ACC112 (cell line): ENCODE results near the gene KRTAP10-10.
"Not testable (repeated sequence)": the region's sequence is repeated elsewhere in the genome, so short reads cannot be mapped to it uniquely, and the experiment has no call there.

Experiments
- H2AFZ ChIP-seq: fragments of 200-600 bp; sonication (generic); one replicate; pipeline ENCODE4 v1.6.0; 2017; ENCODE audit warnings: antibody characterized with exemption, low read length; ENCODE audit not compliant: unreplicated experiment
- H3K27ac ChIP-seq: fragments of 200-600 bp; sonication (generic); 2 replicates; pipeline ENCODE4 v1.5.1; 2014; ENCODE audit warnings: low read depth, mild to moderate bottlenecking, antibody characterized with exemption, low read length, moderate library complexity
- H3K27me3 ChIP-seq: fragments of 200-600 bp; sonication (generic); 2 replicates; pipeline ENCODE4 v1.6.1; 2014; ENCODE audit warnings: mild to moderate bottlenecking, antibody characterized with exemption, low read length, moderate library complexity, mixed read lengths; ENCODE audit not compliant: insufficient read depth
- H3K36me3 ChIP-seq: fragments of 200-600 bp; sonication (generic); 2 replicates; pipeline ENCODE4 v1.6.1; 2016; ENCODE audit warnings: mild to moderate bottlenecking, antibody characterized with exemption, low read length, moderate library complexity, mixed read lengths; ENCODE audit not compliant: insufficient read depth
- H3K4me1 ChIP-seq: fragments of 200-600 bp; sonication (generic); one replicate; pipeline ENCODE4 v1.6.1; 2016; ENCODE audit warnings: low read length, mixed read lengths; ENCODE audit not compliant: insufficient read depth, unreplicated experiment, control insufficient read depth
- H3K4me3 ChIP-seq: fragments of 200-600 bp; sonication (generic); 2 replicates; pipeline ENCODE4 v1.5.1; 2014; ENCODE audit warnings: mild to moderate bottlenecking, low read depth, low read length
- H3K79me2 ChIP-seq: fragments of 200-600 bp; sonication (generic); one replicate; pipeline ENCODE4 v1.6.0; 2016; ENCODE audit warnings: low read length; ENCODE audit not compliant: control insufficient read depth, unreplicated experiment, insufficient read depth

KRTAP10-10 gene

GRCh38 chr21:44653656-44654575 is 16.8 kb downstream of the KRTAP10-10 start:
- no peak overlapping the region for H2AFZ ChIP-seq
- H3K36me3 ChIP-seq, result no peaks in the 10 kb centered on the region
- no peak overlapping the region for H3K4me3 ChIP-seq
- no peaks in the 10 kb centered on the region for H3K79me2 ChIP-seq
- no peaks in the 10 kb centered on the region for H3K4me1 ChIP-seq
- H3K27me3 ChIP-seq, result peaks cover 18% of the 10 kb centered on the region; the same call in 1 of the 2 replicates
- no peak overlapping the region for H3K27ac ChIP-seq

- H3K27me3 ChIP-seq, result peaks cover 18% of the 10 kb centered on the region; the same call in 1 of the 2 replicates
- H3K4me3 ChIP-seq, result no peak within 1 kb of the TSS
- no peaks in the 10 kb centered on the region for H3K4me1 ChIP-seq
- no peak within 1 kb of the TSS for H3K27ac ChIP-seq
- H3K36me3 ChIP-seq, result no peaks in the 10 kb centered on the region
- no peaks in the 10 kb centered on the region for H3K79me2 ChIP-seq
- H2AFZ ChIP-seq, result no peak within 1 kb of the TSS
Measured at GRCh38 chr21:44654576-44655175, 17.5 kb downstream of the KRTAP10-10 start, which contains the start of gene KRTAP12-4. KRTAP12-4 (minus strand) TSS chr21:44654659; CDS start chr21:44654614, 45 bp downstream.

GRCh38 chr21:44656868-44657267 is 19.7 kb downstream of the KRTAP10-10 start:
- H3K36me3 ChIP-seq, result no peaks in the 10 kb centered on the region
- no peaks in the 10 kb centered on the region for H3K79me2 ChIP-seq
- H2AFZ ChIP-seq, result no peak overlapping the region
- H3K4me3 ChIP-seq, result no peak overlapping the region
- peaks cover 13% of the 10 kb centered on the region; the same call in 1 of the 2 replicates for H3K27me3 ChIP-seq
- H3K27ac ChIP-seq, result no peak overlapping the region
- no peaks in the 10 kb centered on the region for H3K4me1 ChIP-seq

- Histone ChIP-seq H3K27ac (no peak within 1 kb of the TSS), H2AFZ (no peak within 1 kb of the TSS), H3K36me3 (no peaks in the 10 kb centered on the region), H3K79me2 (no peaks in the 10 kb centered on the region), H3K27me3 (peaks cover 21% of the 10 kb centered on the region; the same call in 1 of the 2 replicates), H3K4me3 (no peak within 1 kb of the TSS), H3K4me1 (no peaks in the 10 kb centered on the region)
Measured at GRCh38 chr21:44657635-44658540, 20.7 kb downstream of the KRTAP10-10 start, which contains the start of gene KRTAP12-3. KRTAP12-3 (plus strand) TSS chr21:44657932; CDS start chr21:44657980, 48 bp downstream.

GRCh38 chr21:44658541-44658910 is 21.4 kb downstream of the KRTAP10-10 start:
- Histone ChIP-seq H3K4me1 (no peaks in the 10 kb centered on the region), H2AFZ (no peak overlapping the region), H3K4me3 (no peak overlapping the region), H3K27me3 (peaks cover 20% of the 10 kb centered on the region; the same call in 1 of the 2 replicates), H3K79me2 (no peaks in the 10 kb centered on the region), H3K27ac (no peak overlapping the region), H3K36me3 (no peaks in the 10 kb centered on the region)

- no peaks in the 10 kb centered on the region for H3K79me2 ChIP-seq
- H3K27me3 ChIP-seq, result peaks cover 20% of the 10 kb centered on the region; the same call in 1 of the 2 replicates
- H3K27ac ChIP-seq, result no peak overlapping the region
- H3K4me3 ChIP-seq, result no peak overlapping the region
- no peaks in the 10 kb centered on the region for H3K36me3 ChIP-seq
- H3K4me1 ChIP-seq, result no peaks in the 10 kb centered on the region
- no peak overlapping the region for H2AFZ ChIP-seq
Measured at GRCh38 chr21:44658913-44659595, 21.9 kb downstream of the KRTAP10-10 start.

- H3K27ac ChIP-seq, H2AFZ ChIP-seq: not testable (repeated sequence)
Measured at GRCh38 chr21:44661567-44661966, 24.4 kb downstream of the KRTAP10-10 start.

GRCh38 chr21:44664691-44665090 is 27.5 kb downstream of the KRTAP10-10 start:
- no peak overlapping the region for H3K27ac ChIP-seq
- H3K36me3 ChIP-seq, result no peaks in the 10 kb centered on the region
- H3K79me2 ChIP-seq, result no peaks in the 10 kb centered on the region
- no peaks in the 10 kb centered on the region for H3K4me1 ChIP-seq
- no peak overlapping the region for H3K4me3 ChIP-seq
- H2AFZ ChIP-seq, result no peak overlapping the region
- H3K27me3 ChIP-seq, result peaks cover 20% of the 10 kb centered on the region; the same call in 1 of the 2 replicates

More at GRCh38 chr21:44661567-44661966, 24.4 kb downstream of the KRTAP10-10 start:
- H3K36me3 ChIP-seq, H3K79me2 ChIP-seq, H3K4me3 ChIP-seq, H3K4me1 ChIP-seq: not testable (repeated sequence)
- peaks cover 20% of the 10 kb centered on the region; the same call in 1 of the 2 replicates for H3K27me3 ChIP-seq

GRCh38 chr21:44666401-44667320 is 29.5 kb downstream of the KRTAP10-10 start, which contains the start of gene KRTAP12-2:
KRTAP12-2 (minus strand) TSS chr21:44666927; CDS start chr21:44666886, 41 bp downstream.
- Histone ChIP-seq H3K4me1 (no peaks in the 10 kb centered on the region), H2AFZ (no peak within 1 kb of the TSS), H3K79me2 (no peaks in the 10 kb centered on the region), H3K27ac (no peak within 1 kb of the TSS), H3K4me3 (no peak within 1 kb of the TSS), H3K27me3 (peaks cover 20% of the 10 kb centered on the region; the same call in 1 of the 2 replicates), H3K36me3 (no peaks in the 10 kb centered on the region)
